Left ventricle myocardium inferior (tissue), 1 donor: ENCODE results near the gene PNPLA6. TPM values are rescaled to one million over a fixed set of nuclear protein-coding genes. Genes with fewer than 3 reads are reported as not detected.

Experiments used
- DNase-seq: peaks from one replicate; pipeline ENCODE4 v3.0.0-alpha.2; 2020
- H3K27ac ChIP-seq: fragments of 200-600 bp; replicated peaks from 2 replicates; pipeline ENCODE4 v1.8.0; 2021
- H3K27me3 ChIP-seq: fragments of 200-600 bp; 2 replicates; pipeline ENCODE4 v1.8.0; 2021; ENCODE audit warnings: low read depth
- H3K36me3 ChIP-seq: fragments of 200-600 bp; 2 replicates; pipeline ENCODE4 v1.8.0; 2021
- H3K4me1 ChIP-seq: fragments of 200-600 bp; 2 replicates; pipeline ENCODE4 v1.8.0; 2021
- H3K4me3 ChIP-seq: fragments of 200-600 bp; 2 replicates; pipeline ENCODE4 v1.8.0; 2021; ENCODE audit warnings: mild to moderate bottlenecking, moderate library complexity
- H3K9me3 ChIP-seq: fragments of 200-600 bp; replicated peaks from 2 replicates; pipeline ENCODE4 v1.8.0; 2021
- intact Hi-C: fragments of 100-400 bp; cut with micrococcal nuclease; formaldehyde crosslinking; loops from one replicate; pipeline ENCODE4 v1.11.0; 2022
- total RNA-seq: library from RNA; stranded (reverse); fragmentation: NEBNext Ultra II Directional; extraction: Animal tissue kit (Norgen Biotek cat#: 25700); gene quantifications from one replicate; pipeline ENCODE4 v1.2.1, GENCODE V29; 2021
- TF ChIP-seq, protein P1 (sequence below): fragments of 200-600 bp; IDR thresholded peaks from 2 replicates; pipeline ENCODE4 v1.8.0; 2021; ENCODE audit warnings: antibody characterized with exemption, mild to moderate bottlenecking, borderline replicate concordance
- donor health status: DM: no; HTN: yes; CAD: no; lungs with severe emphysema.

Gene PNPLA6
- total RNA-seq, 1 donor from 2014 or later: 52.7 TPM

DNA sequence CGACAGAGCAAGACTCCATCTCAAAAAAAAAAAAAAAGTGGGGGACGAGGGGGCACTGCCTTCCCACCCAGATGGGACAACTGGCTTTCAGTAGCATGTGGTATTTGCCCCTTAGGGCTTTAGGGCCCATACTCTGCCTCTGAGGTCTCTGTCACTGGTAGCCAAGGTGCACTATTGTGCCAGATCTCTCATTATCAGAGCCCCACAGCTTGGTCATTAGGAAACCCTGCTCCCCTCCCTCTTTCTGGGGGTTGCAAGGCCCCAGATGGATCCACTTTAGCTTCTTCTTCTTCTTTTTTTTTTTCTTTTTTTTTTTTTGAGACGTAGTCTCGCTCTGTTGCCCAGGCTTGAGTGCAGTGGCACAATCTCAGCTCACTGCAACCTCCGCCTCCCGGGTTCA is 30.8 kb upstream of the PNPLA6 start:
- TF ChIP-seq, protein P1, sequence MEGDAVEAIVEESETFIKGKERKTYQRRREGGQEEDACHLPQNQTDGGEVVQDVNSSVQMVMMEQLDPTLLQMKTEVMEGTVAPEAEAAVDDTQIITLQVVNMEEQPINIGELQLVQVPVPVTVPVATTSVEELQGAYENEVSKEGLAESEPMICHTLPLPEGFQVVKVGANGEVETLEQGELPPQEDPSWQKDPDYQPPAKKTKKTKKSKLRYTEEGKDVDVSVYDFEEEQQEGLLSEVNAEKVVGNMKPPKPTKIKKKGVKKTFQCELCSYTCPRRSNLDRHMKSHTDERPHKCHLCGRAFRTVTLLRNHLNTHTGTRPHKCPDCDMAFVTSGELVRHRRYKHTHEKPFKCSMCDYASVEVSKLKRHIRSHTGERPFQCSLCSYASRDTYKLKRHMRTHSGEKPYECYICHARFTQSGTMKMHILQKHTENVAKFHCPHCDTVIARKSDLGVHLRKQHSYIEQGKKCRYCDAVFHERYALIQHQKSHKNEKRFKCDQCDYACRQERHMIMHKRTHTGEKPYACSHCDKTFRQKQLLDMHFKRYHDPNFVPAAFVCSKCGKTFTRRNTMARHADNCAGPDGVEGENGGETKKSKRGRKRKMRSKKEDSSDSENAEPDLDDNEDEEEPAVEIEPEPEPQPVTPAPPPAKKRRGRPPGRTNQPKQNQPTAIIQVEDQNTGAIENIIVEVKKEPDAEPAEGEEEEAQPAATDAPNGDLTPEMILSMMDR: no peak
- H3K4me1 ChIP-seq: peaks cover 19% of the 10 kb centered on the region
- H3K27me3 ChIP-seq: peaks cover 66% of the 10 kb centered on the region
- no peak overlapping the region for H3K27ac ChIP-seq
- no peak for DNase-seq
- H3K9me3 ChIP-seq: no peaks in the 10 kb centered on the region
- H3K4me3 ChIP-seq: no peak overlapping the region
- intact Hi-C loops: no loop called here
- no peaks in the 10 kb centered on the region for H3K36me3 ChIP-seq

DNA sequence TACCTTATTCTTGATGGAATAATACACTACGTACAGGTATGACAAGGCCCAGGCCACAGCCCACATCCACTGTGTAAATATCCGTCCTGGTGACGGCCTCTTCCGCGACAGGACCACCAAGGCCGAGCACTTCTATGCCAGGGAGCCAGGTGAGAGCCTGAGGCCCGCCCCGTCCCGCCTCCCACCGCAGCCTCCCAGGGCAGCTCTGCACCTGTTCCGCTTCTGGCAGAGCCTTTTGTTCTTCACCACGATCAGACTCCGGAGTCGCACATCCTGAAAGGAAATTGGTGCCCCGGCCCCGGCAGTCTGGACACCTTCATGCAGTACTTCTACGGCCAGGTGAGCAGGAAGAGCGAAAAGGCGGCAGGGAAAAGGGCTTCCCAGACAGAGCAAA is 30.2 kb upstream of the PNPLA6 start:
- H3K27me3 ChIP-seq: peaks cover 60% of the 10 kb centered on the region
- H3K9me3 ChIP-seq: no peaks in the 10 kb centered on the region
- peaks cover 19% of the 10 kb centered on the region for H3K4me1 ChIP-seq
- no peak for DNase-seq
- intact Hi-C loops: no loop called here
- no peak overlapping the region for H3K4me3 ChIP-seq
- TF ChIP-seq, protein P1: no peak
- no peak overlapping the region for H3K27ac ChIP-seq
- H3K36me3 ChIP-seq: no peaks in the 10 kb centered on the region

DNA sequence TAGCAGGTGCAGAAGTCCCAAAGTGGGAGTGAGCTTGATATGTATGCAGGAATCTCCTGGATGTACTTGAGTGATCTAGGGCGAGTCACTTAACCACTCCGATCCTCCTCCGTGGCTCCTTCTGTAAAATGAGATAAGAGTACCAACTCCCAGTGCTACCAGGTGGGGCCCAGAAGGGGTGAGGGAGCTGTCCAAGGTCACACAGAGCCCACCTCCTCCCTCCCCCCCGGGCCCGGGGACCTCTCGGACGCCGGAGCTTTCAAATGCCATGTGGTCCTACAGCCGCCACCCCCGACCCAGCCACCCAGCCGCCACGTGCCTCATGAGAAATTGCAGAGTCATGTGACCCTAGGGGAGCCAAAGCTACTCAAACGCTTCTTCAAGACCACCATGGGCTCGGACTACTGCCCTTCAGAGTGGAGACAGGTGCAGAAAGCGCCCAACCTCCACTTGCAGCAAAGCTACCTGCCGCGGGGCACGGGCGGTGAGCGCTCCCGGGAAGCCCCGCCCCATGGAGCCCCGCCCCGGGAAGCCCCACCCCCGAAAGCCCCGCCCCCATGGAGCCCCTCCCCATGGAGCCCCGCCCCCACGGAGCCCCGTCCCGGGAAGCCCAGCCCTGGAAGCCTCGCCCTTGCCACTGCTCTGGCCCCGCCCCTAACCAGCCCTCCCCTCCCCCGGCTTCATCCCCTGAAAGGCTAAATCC is 29.7 kb upstream of the PNPLA6 start:
- Histone ChIP-seq H3K9me3 (no peaks in the 10 kb centered on the region), H3K27me3 (peaks cover 54% of the 10 kb centered on the region), H3K27ac (no peak overlapping the region), H3K4me3 (peak overlapping the region; percentile 14), H3K36me3 (no peaks in the 10 kb centered on the region), H3K4me1 (peaks cover 15% of the 10 kb centered on the region)
- TF ChIP-seq, protein P1: no peak
- intact Hi-C loops: no loop called here
- no peak for DNase-seq

DNA sequence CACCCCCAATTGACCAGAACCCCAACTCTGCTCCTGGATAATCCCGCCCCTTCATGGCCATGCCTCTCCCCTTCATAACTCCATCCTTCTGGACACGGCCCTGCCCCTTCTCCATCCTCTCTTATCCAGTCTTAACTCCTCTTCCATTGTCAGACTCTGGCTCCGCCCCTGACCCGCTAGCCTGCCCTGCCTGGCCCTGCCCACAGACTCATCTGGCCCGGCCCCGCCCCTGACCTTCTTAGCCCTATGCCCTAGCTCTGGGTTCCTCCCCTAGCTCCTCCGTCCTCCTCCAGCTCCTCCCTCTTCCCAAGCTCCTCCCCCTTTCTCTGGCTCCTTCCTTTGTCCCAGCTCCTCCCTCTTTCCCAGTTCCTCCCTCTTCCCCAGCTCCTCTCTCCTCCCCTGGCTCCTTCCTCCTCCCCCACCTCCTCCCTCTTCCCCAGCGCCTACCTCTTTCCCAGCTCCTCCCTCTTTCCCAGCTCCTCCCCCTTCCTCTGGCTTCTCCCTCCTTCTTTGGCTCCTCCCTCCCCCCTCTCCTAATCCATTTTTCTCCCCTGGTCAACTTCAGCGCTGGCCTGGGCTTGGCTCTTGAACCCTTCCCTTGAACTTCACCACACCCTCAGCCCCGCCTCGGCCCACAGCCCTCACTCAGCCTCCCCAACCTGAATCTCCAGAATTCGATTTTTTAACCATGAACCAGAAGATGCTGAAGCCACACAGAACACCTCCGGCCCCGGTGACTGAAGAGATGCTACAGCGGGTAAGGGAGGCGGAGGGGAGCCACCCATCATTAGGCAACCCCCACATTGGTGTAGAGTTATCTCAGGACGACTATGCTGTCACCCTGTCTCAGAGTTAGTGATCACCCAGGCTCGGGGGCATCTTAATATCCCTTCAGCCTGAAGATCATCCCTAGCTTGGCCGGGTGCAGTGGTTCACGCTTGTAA is 28.9 kb upstream of the PNPLA6 start:
- peak; percentile 74 for DNase-seq
- no peak overlapping the region for H3K4me3 ChIP-seq

DNA sequence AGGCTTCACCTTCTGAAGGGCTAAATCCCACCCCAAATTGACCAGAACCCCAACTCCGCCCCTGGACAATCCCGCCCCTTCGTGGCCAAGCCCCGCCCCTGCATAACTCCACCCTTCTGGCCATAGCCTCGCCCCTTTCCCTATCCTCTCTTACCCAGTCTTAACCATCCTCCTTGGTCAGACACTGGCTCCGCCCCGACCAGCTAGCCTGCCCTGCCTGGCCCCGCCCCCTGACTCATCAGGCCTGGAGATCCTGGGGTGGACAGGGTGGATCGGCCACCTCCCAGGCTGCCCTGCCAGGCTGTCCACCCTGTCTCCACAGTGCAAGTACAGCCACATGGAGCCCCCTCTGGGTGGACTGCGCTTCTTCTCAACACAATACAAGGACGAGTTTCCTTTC is 27.6 kb upstream of the PNPLA6 start:
- H3K27ac ChIP-seq: no peak overlapping the region
- intact Hi-C loops: no loop called here

More for the DNA sequence above, 28.9 kb upstream of the PNPLA6 start:
- no peak overlapping the region for H3K27ac ChIP-seq
- no peaks in the 10 kb centered on the region for H3K9me3 ChIP-seq
- peaks cover 10% of the 10 kb centered on the region for H3K4me1 ChIP-seq
- intact Hi-C loops: no loop called here
- TF ChIP-seq, protein P1: no peak
- H3K36me3 ChIP-seq: no peaks in the 10 kb centered on the region
- peaks cover 46% of the 10 kb centered on the region for H3K27me3 ChIP-seq

More for the DNA sequence above, 27.6 kb upstream of the PNPLA6 start:
- Histone ChIP-seq H3K36me3 (no peaks in the 10 kb centered on the region), H3K9me3 (no peaks in the 10 kb centered on the region), H3K4me3 (no peak overlapping the region), H3K27me3 (peaks cover 34% of the 10 kb centered on the region), H3K4me1 (peaks cover 10% of the 10 kb centered on the region)
- TF ChIP-seq, protein P1: no peak
- DNase-seq: peak; percentile 55
